HEK293 (cell line): ENCODE data around the gene MAML3.
A peak's percentile ranks its signal among the peaks of the same experiment; 100 is the strongest.

Experiments used
- CTCF ChIA-PET: fragments of 350-600 bp; formaldehyde crosslinking; extraction: SDS; loops from one replicate; lab custom pipeline; 2021; ENCODE audit warnings: antibody characterized with exemption; lab: Yijun Ruan, JAX
- POLR2A ChIA-PET: fragments of 300-600 bp; formaldehyde crosslinking; extraction: SDS; loops from one replicate; lab custom pipeline; 2020; ENCODE audit warnings: antibody characterized with exemption, inconsistent platforms; lab: Yijun Ruan, JAX
- H3K27ac ChIP-seq: fragments of 200-500 bp; sonication (Bioruptor generic); 2 replicates; pipeline ENCODE4 v1.5.1; 2014; ENCODE audit warnings: low read depth, low read length, control low read depth, inconsistent platforms; ENCODE audit errors: extremely low read depth
- H3K36me3 ChIP-seq, 2 experiments: fragments of 200-500 bp in 1 of 2; sonication (Bioruptor generic) in 1 of 2; 1 replicate in 1 of 2; 2 replicates in 1 of 2; pipeline ENCODE4 v1.5.1; 2014 to 2017; ENCODE audit warnings: inconsistent platforms in 2 of 2, low read length in 2 of 2; ENCODE audit not compliant: control insufficient read depth in 2 of 2, insufficient read depth in 1 of 2
- H3K4me1 ChIP-seq: fragments of 200-500 bp; sonication (Bioruptor generic); 2 replicates; pipeline ENCODE4 v1.5.1; 2014; ENCODE audit warnings: mild to moderate bottlenecking, low read length, inconsistent platforms; ENCODE audit not compliant: control insufficient read depth, insufficient read depth
- H3K4me3 ChIP-seq: 2 replicates; pipeline ENCODE4 v1.5.1; 2011; ENCODE audit warnings: low read depth, mild to moderate bottlenecking, control low read depth, low read length, moderate library complexity
- H3K9me3 ChIP-seq: fragments of 200-500 bp; sonication (Bioruptor generic); 2 replicates; pipeline ENCODE4 v1.5.1; 2014; ENCODE audit warnings: low read depth, low read length, inconsistent platforms; ENCODE audit not compliant: control insufficient read depth, insufficient read depth
- ATF2 ChIP-seq: fragments of 450-650 bp; formaldehyde crosslinking; IDR thresholded peaks from 2 replicates; pipeline ENCODE4 v1.5.1; 2016; ENCODE audit warnings: missing biosample characterization, missing genetic modification characterization, low read depth
- CTCF ChIP-seq: fragments of 450-650 bp; formaldehyde crosslinking; IDR thresholded peaks from 2 replicates; pipeline ENCODE4 v1.5.1; 2016; ENCODE audit warnings: missing biosample characterization, missing genetic modification characterization
- HOXA7 ChIP-seq: sonication (generic); formaldehyde crosslinking; IDR thresholded peaks from 2 replicates; pipeline ENCODE4 v1.8.1; 2022; ENCODE audit warnings: missing genetic modification reagents, borderline replicate concordance
- MYNN ChIP-seq: fragments of 450-650 bp; formaldehyde crosslinking; IDR thresholded peaks from 2 replicates; pipeline ENCODE4 v1.5.1; 2016; ENCODE audit warnings: missing biosample characterization, missing genetic modification characterization, borderline replicate concordance
- OVOL3 ChIP-seq: fragments of 450-650 bp; formaldehyde crosslinking; IDR thresholded peaks from 2 replicates; pipeline ENCODE4 v1.5.1; 2016; ENCODE audit warnings: missing biosample characterization, missing genetic modification characterization
- PBX3 ChIP-seq: sonication (generic); formaldehyde crosslinking; IDR thresholded peaks from 2 replicates; pipeline ENCODE4 v1.8.1; 2022; ENCODE audit warnings: mild to moderate bottlenecking, moderate library complexity, missing genetic modification reagents
- SCRT1 ChIP-seq: fragments of 450-650 bp; formaldehyde crosslinking; IDR thresholded peaks from 2 replicates; pipeline ENCODE4 v1.5.1; 2016; ENCODE audit warnings: missing biosample characterization, missing genetic modification characterization, borderline replicate concordance
- SCRT2 ChIP-seq: fragments of 450-650 bp; formaldehyde crosslinking; IDR thresholded peaks from 2 replicates; pipeline ENCODE4 v1.5.1; 2016; ENCODE audit warnings: missing biosample characterization, missing genetic modification characterization
- YY2 ChIP-seq: fragments of 450-650 bp; formaldehyde crosslinking; IDR thresholded peaks from 2 replicates; pipeline ENCODE4 v1.5.1; 2016; ENCODE audit warnings: missing biosample characterization, missing genetic modification characterization
- ZNF132 ChIP-seq: fragments of 450-650 bp; formaldehyde crosslinking; IDR thresholded peaks from 2 replicates; pipeline ENCODE4 v1.5.1; 2017; ENCODE audit warnings: missing biosample characterization, missing genetic modification characterization, borderline replicate concordance
- ZNF133 ChIP-seq: fragments of 450-650 bp; formaldehyde crosslinking; IDR thresholded peaks from 2 replicates; pipeline ENCODE4 v1.5.1; 2016; ENCODE audit warnings: missing biosample characterization, missing genetic modification characterization
- ZNF248 ChIP-seq: fragments of 450-650 bp; formaldehyde crosslinking; IDR thresholded peaks from 2 replicates; pipeline ENCODE4 v1.5.1; 2017; ENCODE audit warnings: missing biosample characterization, missing genetic modification characterization
- ZNF302 ChIP-seq: fragments of 450-650 bp; formaldehyde crosslinking; IDR thresholded peaks from 2 replicates; pipeline ENCODE4 v1.5.1; 2016; ENCODE audit warnings: missing biosample characterization, missing genetic modification characterization, low read depth
- ZNF362 ChIP-seq: fragments of 450-650 bp; formaldehyde crosslinking; IDR thresholded peaks from 2 replicates; pipeline ENCODE4 v1.5.1; 2016; ENCODE audit warnings: missing biosample characterization, missing genetic modification characterization
- ZNF398 ChIP-seq: fragments of 450-650 bp; formaldehyde crosslinking; IDR thresholded peaks from 2 replicates; pipeline ENCODE4 v1.5.1; 2017; ENCODE audit warnings: missing biosample characterization, missing genetic modification characterization
- ZNF600 ChIP-seq: fragments of 450-650 bp; formaldehyde crosslinking; IDR thresholded peaks from 2 replicates; pipeline ENCODE4 v1.5.1; 2016; ENCODE audit warnings: missing biosample characterization, missing genetic modification characterization
- ZNF677 ChIP-seq: fragments of 450-650 bp; IDR thresholded peaks from 2 replicates; pipeline ENCODE4 v1.5.0; 2018; ENCODE audit warnings: missing biosample characterization, mild to moderate bottlenecking, missing genetic modification characterization, moderate library complexity
- ZNF701 ChIP-seq: fragments of 450-650 bp; formaldehyde crosslinking; IDR thresholded peaks from 2 replicates; pipeline ENCODE4 v1.5.1; 2016; ENCODE audit warnings: missing biosample characterization, missing genetic modification characterization

MAML3 gene

GRCh38 chr4:140109737-140110136 lies 44.2 kb downstream of the MAML3 start:
- Histone ChIP-seq H3K27ac (no peak overlapping the region), H3K4me1 (no peaks in the 10 kb centered on the region), H3K36me3 (no peaks in the 10 kb centered on the region), H3K9me3 (no peaks in the 10 kb centered on the region), H3K4me3 (no peak overlapping the region)
- TF ChIP-seq PBX3 (CRISPR knock-in tag) (no peak), ZNF133 (peak; percentile 68; the same call in 1 of the 2 replicates)
- ChIA-PET POLR2A (interaction anchor here (0.6 kb wide), 1 partner anchor 14 kb away, joined by 3 read pairs; no protein-coding TSS in a partner anchor), CTCF (interaction anchor here (0.7 to 1.2 kb wide), 2 partner anchors 142 to 312 kb away, joined by 3 read pairs; no protein-coding TSS in a partner anchor)

- Histone ChIP-seq H3K9me3 (no peaks in the 10 kb centered on the region), H3K36me3 (no peaks in the 10 kb centered on the region), H3K27ac (no peak overlapping the region), H3K4me3 (no peak overlapping the region)
- CTCF ChIA-PET = interaction anchor here (0.7 to 1.2 kb wide), 2 partner anchors 143 to 311 kb away, joined by 3 read pairs; no protein-coding TSS in a partner anchor
- no peak for TF ChIP-seq OVOL3 (tag by site-specific recombination)
- TF ChIP-seq HOXA7 = no peak
- no peak for TF ChIP-seq ZNF362 (tag by site-specific recombination)
- TF ChIP-seq ZNF701 (tag by site-specific recombination) = no peak
- TF ChIP-seq ZNF248 = no peak
- TF ChIP-seq, all 188 proteins: peak for 0
- H3K4me1 ChIP-seq = no peaks in the 10 kb centered on the region
- POLR2A ChIA-PET = interaction anchor here (0.6 kb wide), 1 partner anchor 13 kb away, joined by 3 read pairs; no protein-coding TSS in a partner anchor
Measured at GRCh38 chr4:140109292-140109691, 44.7 kb downstream of the MAML3 start.

GRCh38 chr4:140108713-140109230 lies 45.2 kb downstream of the MAML3 start:
- H3K27ac ChIP-seq = no peak overlapping the region
- H3K36me3 ChIP-seq = no peaks in the 10 kb centered on the region
- TF ChIP-seq ZNF600 (tag by site-specific recombination) (no peak), ZNF132 (tag by site-specific recombination) (no peak), ZNF677 (tag by site-specific recombination) (no peak), MYNN (tag by site-specific recombination) (no peak), YY2 (no peak), ATF2 (tag by site-specific recombination) (no peak), ZNF302 (tag by site-specific recombination) (no peak), SCRT2 (no peak), CTCF (no peak), SCRT1 (no peak), ZNF398 (tag by site-specific recombination) (no peak)
- no peaks in the 10 kb centered on the region for H3K4me1 ChIP-seq
- no peaks in the 10 kb centered on the region for H3K9me3 ChIP-seq
- CTCF ChIA-PET = interaction anchor here (1.2 kb wide), 1 partner anchor 143 kb away, joined by 3 read pairs; no protein-coding TSS in a partner anchor
- POLR2A ChIA-PET = interaction anchor here (0.6 kb wide), 1 partner anchor 13 kb away, joined by 3 read pairs; no protein-coding TSS in a partner anchor
- H3K4me3 ChIP-seq = no peak overlapping the region
